RPMI7951 (cell line): ENCODE data around the gene ZNF469. TPM values are rescaled to one million over a fixed set of nuclear protein-coding genes. Genes with fewer than 3 reads are reported as not detected.

ENCODE experiments used
- DNase-seq: peaks from one replicate; pipeline ENCODE4 v3.0.0-alpha.2; 2012; ENCODE audit warnings: low read depth
- total RNA-seq: library from RNA; depleted of rRNA; stranded (reverse); fragments of >200 nt; shearing (Covaris generic); gene quantifications from 2 replicates; pipeline ENCODE4 v1.2.3, GENCODE V29; 2014

The ZNF469 gene
- total RNA-seq, 1 experiment from 2014 or later: 0.12 TPM

DNA sequence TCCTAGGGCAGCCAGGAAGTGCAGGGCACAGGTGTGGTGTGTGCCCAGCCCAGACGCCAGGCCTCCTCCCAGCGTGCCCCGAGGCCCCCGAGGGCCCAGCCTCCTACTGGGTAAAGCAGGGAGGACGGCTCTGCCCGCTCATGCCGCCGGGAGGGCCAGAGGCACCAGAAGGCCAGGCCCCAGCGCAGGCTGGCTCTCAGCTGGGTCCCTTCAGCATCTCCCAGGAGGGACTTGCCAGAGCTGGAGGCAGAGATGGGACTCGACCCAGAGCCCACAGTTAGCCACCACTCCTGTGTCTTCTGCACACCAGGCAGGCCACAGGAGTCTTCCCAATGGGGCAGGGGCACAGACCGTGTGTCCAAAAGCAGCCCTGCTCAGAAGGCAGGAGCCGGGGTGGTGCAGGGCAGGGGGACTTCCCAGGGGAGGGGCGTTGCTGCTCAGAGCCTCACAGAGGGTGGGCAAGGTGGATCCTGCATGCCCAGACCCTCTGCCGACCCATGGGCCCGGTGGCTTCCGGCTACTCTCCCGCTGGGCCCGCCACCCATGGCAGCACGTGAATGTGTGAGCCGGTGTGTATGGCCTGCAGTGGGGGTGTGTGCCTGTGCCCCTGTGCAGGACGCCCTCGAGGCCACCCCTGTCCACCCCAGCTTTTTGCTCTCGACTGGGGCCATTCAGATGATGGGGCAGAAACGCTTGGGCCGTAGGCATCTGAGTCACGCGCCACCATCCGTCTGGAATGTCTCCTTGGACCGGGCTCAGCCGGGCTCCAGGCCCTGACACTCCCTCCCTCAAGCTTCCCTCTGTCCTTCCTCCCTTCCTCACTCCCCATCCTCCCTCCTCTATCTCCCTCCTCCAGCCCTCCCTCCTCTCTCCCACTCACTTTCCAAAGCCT, 5.7 kb upstream of the ZNF469 start:
- DNase-seq: peak; percentile 58

DNA sequence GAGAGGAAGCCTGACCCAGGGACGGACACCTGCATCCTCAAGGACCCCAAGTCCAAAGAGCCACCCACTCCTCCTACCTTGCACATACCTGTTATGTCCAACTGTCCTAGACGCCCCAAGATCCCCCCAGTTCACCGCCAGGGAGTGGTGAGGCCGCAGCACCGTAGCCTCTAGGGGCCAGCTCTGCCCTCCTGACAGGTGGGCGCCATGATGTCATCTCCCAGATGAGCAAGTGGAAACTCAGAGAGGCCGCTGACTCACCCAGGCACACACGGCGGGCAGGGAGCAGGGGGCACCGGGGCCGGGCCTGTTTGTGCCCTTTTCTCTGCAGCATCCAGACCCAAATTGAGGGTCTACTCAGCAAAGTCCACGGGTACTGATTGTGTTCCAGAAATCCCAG, 4.8 kb upstream of the ZNF469 start:
- no peak for DNase-seq

- DNase-seq: no peak
Measured at GRCh38 chr16:88378401-88378800, 4.4 kb upstream of the ZNF469 start.

DNA sequence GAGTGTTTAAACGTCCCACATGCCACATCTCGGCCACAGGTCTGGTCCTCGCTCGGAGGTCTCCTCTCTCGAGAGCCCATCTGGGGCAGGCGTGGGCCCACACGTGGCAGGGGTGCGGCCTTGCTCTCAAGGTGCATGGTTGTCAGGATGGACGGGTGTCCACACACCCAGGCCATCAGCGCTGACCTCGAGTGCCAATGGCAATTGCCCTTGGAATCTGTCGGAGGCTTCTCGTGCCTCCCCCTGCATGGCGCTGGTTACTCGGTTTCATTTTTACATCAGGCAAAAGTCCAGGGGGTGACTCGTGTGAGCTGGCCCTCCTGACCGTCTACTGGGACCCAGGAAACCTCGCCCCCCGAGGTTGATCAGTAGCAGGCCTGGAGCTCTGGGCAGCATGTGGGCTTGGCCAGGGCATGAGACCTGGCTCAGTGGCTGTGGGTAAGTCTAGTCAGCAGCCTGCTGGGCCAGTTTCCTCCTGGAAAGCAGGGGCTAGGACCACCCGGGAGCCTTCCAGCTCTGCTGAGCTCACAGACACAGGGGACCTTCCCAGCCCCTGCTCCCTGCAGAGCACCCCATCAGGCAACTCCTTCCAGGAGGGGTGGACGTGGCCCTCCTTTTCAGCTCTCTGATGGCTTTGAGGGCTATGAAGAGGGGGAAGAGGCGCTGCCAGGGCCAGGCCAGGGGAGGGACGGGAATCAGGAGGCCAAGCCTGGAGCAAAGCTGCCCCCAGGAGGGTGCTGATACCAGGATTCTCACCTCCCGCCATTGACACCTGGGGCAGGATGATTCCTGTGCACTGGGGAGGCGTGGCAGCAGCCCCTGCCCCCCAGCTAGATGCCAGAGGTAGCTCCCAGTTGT, 3.7 kb upstream of the ZNF469 start:
- DNase-seq: no peak

GRCh38 chr16:88379694-88380040, 3.1 kb upstream of the ZNF469 start:
- DNase-seq: no peak

- DNase-seq: no peak
Measured at GRCh38 chr16:88380099-88380498, 2.7 kb upstream of the ZNF469 start.

DNA sequence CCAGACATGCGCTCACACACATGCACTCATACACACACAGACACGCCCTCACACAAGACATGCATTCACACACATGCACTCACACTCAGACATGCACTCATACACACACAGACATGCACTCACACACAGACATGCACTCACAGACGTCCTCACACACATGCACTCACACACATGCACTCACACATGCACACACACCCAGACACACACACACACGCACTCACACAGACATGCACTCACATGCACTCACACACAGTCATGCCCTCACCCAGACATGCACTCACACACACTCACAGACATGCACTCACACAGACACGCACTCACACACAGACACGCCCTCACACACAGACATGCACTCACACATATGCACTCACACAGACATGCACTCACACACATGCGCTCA, 2.1 kb upstream of the ZNF469 start:
- DNase-seq: no peak

- DNase-seq: no peak
Measured at GRCh38 chr16:88381820-88382451, 823 bp upstream of the ZNF469 start.

GRCh38 chr16:88383401-88384221, 852 bp downstream of the ZNF469 start:
- peak; percentile 54 for DNase-seq

GRCh38 chr16:88384222-88385111, 1.7 kb downstream of the ZNF469 start:
- no peak for DNase-seq

- no peak for DNase-seq
Measured at GRCh38 chr16:88385112-88385594, 2.4 kb downstream of the ZNF469 start.

DNA sequence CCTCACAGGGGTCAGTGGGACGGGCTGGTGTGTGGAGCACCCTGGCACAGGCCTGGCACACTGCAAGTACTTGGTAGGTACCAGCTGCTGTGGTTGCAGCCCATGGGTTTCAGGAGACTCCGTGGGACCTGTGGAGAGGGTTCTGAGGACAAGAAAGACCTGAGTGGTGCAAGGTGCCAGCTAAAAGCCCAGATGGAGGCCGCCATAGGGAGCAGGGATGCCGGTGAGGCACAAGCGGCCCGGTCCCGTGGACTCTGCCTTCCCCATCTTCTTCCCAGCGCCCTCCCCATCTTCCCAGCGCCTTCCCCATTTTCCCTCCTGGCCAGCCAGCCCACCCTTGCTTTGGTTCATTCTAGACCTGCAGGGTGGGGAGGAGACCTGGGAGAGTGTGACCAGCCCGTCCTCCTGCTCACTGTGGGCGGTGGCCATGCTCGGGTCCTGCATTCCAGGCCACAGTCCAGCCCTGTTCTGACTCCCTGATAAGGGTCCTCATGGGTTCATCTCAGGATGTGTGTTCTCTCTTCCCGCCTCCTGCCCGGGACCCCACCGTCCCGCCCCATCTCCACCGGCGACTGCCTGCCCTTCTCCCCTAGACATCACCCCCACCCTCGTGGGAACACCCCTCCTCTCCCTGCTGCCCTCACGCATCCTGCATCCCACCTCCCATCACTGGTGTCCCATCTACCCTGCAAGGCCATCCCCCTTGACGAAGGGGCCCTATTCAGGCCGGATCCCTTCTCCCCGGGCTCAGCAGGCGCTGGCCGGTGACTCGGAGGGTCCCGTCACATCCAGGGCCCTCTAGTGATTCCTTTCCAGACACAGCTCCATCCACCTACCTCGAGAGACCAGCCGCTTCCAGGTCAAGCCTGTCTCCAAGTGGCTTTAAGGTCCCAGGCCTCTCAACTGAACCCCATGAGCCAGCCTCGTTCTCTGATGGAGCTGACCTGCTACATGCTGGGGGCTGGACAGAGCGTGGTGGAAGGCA, 3.4 kb downstream of the ZNF469 start:
- DNase-seq: no peak

- no peak for DNase-seq
Measured at GRCh38 chr16:88387180-88387765, 4.5 kb downstream of the ZNF469 start.

DNA sequence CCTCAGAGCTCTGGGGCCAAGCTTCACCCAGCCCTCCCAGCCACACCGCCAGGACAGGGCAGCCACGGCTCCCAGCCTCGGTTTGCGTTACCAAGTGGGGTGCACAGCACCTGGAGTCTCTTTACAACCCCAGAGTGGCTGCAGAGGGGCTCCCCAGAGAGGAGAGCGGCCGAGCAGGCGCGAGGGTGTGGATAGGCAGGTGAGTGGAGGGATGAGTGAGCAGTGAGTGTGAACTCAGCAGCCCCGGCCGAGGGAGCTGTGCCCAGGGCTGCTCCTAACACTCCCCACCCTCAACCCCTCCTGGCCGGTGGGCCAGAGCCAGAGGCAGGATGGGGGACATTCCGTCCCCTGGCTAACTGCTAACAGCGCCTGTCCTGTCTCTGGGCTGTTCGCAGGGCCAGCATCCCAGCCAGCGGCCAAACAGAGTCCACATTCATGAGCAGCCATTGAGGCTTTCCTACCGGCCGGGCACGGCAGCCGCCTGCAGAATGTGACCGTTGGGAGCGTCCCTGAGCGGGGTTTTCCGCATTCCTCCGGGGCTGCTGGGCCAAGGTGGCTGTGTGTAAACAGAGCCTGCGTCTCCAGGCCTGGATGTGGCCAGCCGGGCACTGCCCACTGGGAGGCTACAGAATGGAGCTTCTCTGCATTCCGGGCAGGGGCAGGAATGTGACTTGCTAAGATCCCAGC, 5.3 kb downstream of the ZNF469 start:
- peak; percentile 58 for DNase-seq

DNA sequence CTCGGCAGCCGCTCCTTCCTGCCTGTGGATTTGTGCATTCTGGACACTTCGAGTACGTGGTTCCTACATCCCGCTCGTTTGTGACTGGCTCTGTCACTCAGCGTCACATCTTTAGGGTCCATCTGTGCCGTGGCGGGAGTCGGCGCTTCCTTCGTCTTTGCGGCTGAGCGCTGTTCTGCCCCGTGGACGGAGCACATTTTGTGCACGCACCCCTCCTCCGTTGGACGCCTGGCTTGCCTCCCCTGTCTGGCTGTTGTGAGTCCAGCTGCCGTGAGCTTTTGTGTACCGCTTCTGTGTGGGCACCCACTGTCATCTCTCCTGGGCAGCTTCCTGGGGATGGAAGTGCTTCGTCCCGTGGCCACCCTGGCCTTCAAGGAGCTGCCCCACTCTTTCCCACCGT, 6.4 kb downstream of the ZNF469 start:
- DNase-seq: no peak

DNA sequence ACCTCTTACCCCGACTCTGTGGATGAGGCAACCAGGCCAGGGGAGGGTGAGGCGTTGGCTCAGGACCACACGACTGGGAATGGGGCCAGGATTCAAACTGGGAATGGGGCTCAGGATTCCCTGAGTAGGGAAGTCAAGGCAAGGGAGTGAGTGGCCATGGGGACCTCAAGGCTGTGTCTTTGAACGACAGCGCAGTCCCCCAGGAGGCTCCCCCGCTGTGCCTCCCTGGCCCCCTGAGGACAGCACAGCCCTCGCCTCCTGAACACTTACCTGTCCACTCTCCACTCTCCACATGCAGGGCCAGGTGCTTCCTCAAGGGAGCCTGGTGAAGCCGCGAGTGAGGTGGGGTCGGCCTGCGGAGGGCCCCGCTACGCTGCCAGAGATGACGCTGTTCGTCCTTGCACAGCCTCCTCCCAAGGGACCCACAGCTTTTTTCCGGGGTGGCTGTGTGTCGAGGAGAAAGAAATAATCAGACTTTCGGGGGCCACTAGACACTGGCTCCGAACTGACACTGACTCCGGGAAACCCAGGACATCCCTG, 6.9 kb downstream of the ZNF469 start:
- DNase-seq: no peak

DNA sequence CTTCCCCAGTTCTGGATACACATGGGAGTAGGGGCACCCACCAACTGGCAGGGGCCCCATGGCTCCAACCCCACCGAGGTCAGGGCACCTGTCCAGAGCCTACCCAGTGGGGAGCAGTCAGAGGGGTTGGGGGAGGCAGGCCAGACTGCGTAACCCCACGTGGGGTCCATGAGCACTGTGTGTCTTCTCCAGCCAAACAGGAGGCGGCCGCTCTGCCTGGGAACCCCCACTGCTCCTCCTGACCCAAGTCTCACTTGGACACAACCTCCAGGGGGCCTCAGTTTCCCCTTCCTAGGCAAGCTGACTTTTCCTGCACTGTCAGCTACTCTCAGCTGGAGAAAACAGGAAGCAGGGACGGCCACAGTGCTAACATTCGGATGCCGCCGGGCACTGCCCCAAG, 7.5 kb downstream of the ZNF469 start:
- DNase-seq: no peak

DNA sequence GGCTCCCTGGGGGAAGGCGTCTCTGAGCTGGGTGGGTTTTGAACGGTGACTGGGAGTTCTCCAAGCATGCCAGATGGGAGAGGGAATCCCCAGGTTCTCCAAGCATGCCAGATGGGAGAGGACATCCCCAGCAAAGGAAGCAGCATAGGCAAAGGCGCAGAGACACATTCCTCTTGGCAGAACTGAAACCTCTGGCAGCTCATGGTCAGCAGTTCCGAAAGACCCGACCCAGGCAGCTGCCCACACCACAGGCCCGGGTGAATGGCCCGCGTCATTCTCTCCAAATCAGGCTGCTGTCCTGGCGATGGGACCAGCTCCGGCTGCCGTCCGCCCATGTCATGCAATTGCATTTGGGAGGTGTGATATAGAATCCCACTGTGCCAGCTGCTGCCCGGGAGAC, 8.0 kb downstream of the ZNF469 start:
- DNase-seq: no peak
